ENCODE measurements around the gene STK4. TPM values are rescaled to one million over a fixed set of nuclear protein-coding genes. Genes with fewer than 3 reads are reported as not detected.

Gene STK4
- total RNA-seq, 1 experiment from 2014 or later: 31.4 TPM

Small RNA genes lying within 50 kb of the gene (small RNA-seq; reads per million reads assigned to genes)
- 0 reads per million in 2 experiments for gene RF00019

Other genes with a start within 250 kb of the STK4 start
- 0.13 TPM in 1 of 2 replicates, not detected in the other for gene KCNK15, start 220.6 kb upstream of the STK4 start, total RNA-seq (2014; rRNA removed; shearing (Covaris generic))
- gene RIMS4, start 156.0 kb upstream of the STK4 start, total RNA-seq (2014; rRNA removed; shearing (Covaris generic)): 10.7 and 10.9 TPM in 2 replicates
- gene YWHAB, start 80.8 kb upstream of the STK4 start, total RNA-seq (2014; rRNA removed; shearing (Covaris generic)): 129 and 134 TPM in 2 replicates
- gene PABPC1L, start 56.5 kb upstream of the STK4 start, total RNA-seq (2014; rRNA removed; shearing (Covaris generic)): 13.3 and 17.1 TPM in 2 replicates
- gene TOMM34, start 6.1 kb upstream of the STK4 start, total RNA-seq (2014; rRNA removed; shearing (Covaris generic)): 41.5 and 41.8 TPM in 2 replicates
- gene KCNS1, start 134.6 kb downstream of the STK4 start, total RNA-seq (2014; rRNA removed; shearing (Covaris generic)): 1.1 and 1.7 TPM in 2 replicates
- gene WFDC5, start 148.7 kb downstream of the STK4 start, total RNA-seq (2014; rRNA removed; shearing (Covaris generic)): not detected in 2 replicates
- gene WFDC12, start 158.0 kb downstream of the STK4 start, total RNA-seq (2014; rRNA removed; shearing (Covaris generic)): not detected in 2 replicates
- 0.40 and 0.56 TPM in 2 replicates for gene PI3, start 208.4 kb downstream of the STK4 start, total RNA-seq (2014; rRNA removed; shearing (Covaris generic))
- gene SEMG1, start 240.5 kb downstream of the STK4 start, total RNA-seq (2014; rRNA removed; shearing (Covaris generic)): not detected in 2 replicates

Data from SK-MEL-5 (cell line).